Brain microvascular endothelial cell (primary cell): ENCODE measurements around the gene LTB.
A peak's percentile ranks its signal among the peaks of the same experiment; 100 is the strongest.

Experiments used
- DNase-seq: peaks from one replicate; pipeline ENCODE4 v3.0.0-alpha.2; 2020
- H3K27ac ChIP-seq: fragments of 250-450 bp; sonication (Bioruptor Pico); 2 replicates; pipeline ENCODE4 v1.5.1; 2020; ENCODE audit warnings: mild to moderate bottlenecking, moderate library complexity
- H3K27me3 ChIP-seq: fragments of 250-450 bp; sonication (Bioruptor Pico); replicated peaks from 2 replicates; pipeline ENCODE4 v1.5.1; 2020; ENCODE audit warnings: mild to moderate bottlenecking
- H3K36me3 ChIP-seq: fragments of 250-450 bp; sonication (Bioruptor Pico); replicated peaks from 2 replicates; pipeline ENCODE4 v1.5.1; 2020; ENCODE audit warnings: mild to moderate bottlenecking
- H3K4me3 ChIP-seq: 2 replicates; pipeline ENCODE4 v1.5.1; 2011; ENCODE audit warnings: low read depth, mild to moderate bottlenecking, control low read depth, low read length, moderate library complexity
- CTCF ChIP-seq: IDR thresholded peaks from 2 replicates; pipeline ENCODE4 v1.5.1; 2011; ENCODE audit warnings: low read depth, mild to moderate bottlenecking, moderate library complexity, low read length, control low read depth, inconsistent platforms; ENCODE audit errors: missing control alignments
- in situ Hi-C: cut with HindIII; loops from 2 replicates; pipeline ENCODE4 v1.10.0; 2017; ENCODE audit warnings: low sequenced_read_pairs, low pct_ligation_motif_present

Gene LTB

GRCh38 chr6:31627690-31628287 lies 45.6 kb upstream of the LTB start:
- H3K27me3 ChIP-seq = no peaks in the 10 kb centered on the region
- no peak for DNase-seq
- no peak overlapping the region for H3K27ac ChIP-seq
- H3K4me3 ChIP-seq = no peak overlapping the region
- H3K36me3 ChIP-seq = peaks cover 96% of the 10 kb centered on the region
- in situ Hi-C loops = no loop called here
- no peak for TF ChIP-seq CTCF

- no peak overlapping the region for H3K4me3 ChIP-seq
- TF ChIP-seq CTCF = no peak
- H3K36me3 ChIP-seq = peaks cover 93% of the 10 kb centered on the region
- in situ Hi-C loops = no loop called here
- H3K27ac ChIP-seq = no peak overlapping the region
- H3K27me3 ChIP-seq = no peaks in the 10 kb centered on the region
- DNase-seq = no peak
These were observed 44.7 kb upstream of the LTB start for GRCh38 chr6:31626952-31627351.

DNA sequence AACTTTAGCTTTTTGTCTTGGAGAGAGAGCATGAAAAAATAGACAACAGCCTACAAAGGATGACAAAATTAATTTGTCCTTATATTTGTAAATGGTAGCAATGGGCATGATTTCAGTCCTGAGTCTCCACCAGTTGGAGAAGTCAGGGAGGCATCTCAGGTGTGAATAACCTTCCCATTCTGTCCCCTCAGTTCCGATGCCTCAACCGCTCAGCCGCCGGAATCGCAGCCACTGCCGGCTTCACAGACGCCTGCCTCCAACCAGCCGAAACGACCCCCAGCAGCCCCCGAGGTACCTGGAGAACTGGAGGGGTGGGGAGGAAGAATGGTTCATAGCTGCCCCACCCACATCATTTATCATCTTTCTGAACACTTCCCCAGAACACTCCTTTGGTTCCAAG lies 41.8 kb upstream of the LTB start:
- in situ Hi-C loops = no loop called here
- H3K27ac ChIP-seq = no peak overlapping the region
- no peak for DNase-seq
- no peaks in the 10 kb centered on the region for H3K27me3 ChIP-seq
- peaks cover 65% of the 10 kb centered on the region for H3K36me3 ChIP-seq
- TF ChIP-seq CTCF = no peak
- no peak overlapping the region for H3K4me3 ChIP-seq

GRCh38 chr6:31622684-31623091 lies 40.5 kb upstream of the LTB start:
- H3K4me3 ChIP-seq = peak overlapping the region; percentile 94
- peaks cover 51% of the 10 kb centered on the region for H3K36me3 ChIP-seq
- in situ Hi-C loops = no loop called here
- H3K27ac ChIP-seq = no peak overlapping the region
- TF ChIP-seq CTCF = no peak
- H3K27me3 ChIP-seq = no peaks in the 10 kb centered on the region
- no peak for DNase-seq

- in situ Hi-C loops = no loop called here
- Histone ChIP-seq H3K27me3 (no peaks in the 10 kb centered on the region), H3K4me3 (peak overlapping the region; percentile 94), H3K36me3 (peaks cover 44% of the 10 kb centered on the region), H3K27ac (peak overlapping the region; percentile 93)
- TF ChIP-seq CTCF = no peak
- DNase-seq = no peak
These were observed 39.8 kb upstream of the LTB start for GRCh38 chr6:31621991-31622390.

- peak overlapping the region; percentile 94 for H3K4me3 ChIP-seq
- in situ Hi-C loops = no loop called here
- no peak for DNase-seq
- H3K27me3 ChIP-seq = no peaks in the 10 kb centered on the region
- peaks cover 39% of the 10 kb centered on the region for H3K36me3 ChIP-seq
- H3K27ac ChIP-seq = peak overlapping the region; percentile 93
- TF ChIP-seq CTCF = no peak
These were observed 39.2 kb upstream of the LTB start for GRCh38 chr6:31621320-31621939.
